Esophagus squamous epithelium (tissue), 5 donors: ENCODE results near the gene ITIH6. TPM values are rescaled to one million over a fixed set of nuclear protein-coding genes. Genes with fewer than 3 reads are reported as not detected.

Experiments
- DNase-seq: peaks from one replicate; lab custom pipeline; 2025; lab: John Stamatoyannopoulos, UW
- H3K27ac ChIP-seq, 4 donors: fragments of 200-600 bp; sonication (generic); one replicate each; pipeline ENCODE4 v1.5.1; 2016 to 2019; ENCODE audit warnings: mild to moderate bottlenecking in 1 of 4
- H3K27me3 ChIP-seq, 4 donors: fragments of 200-600 bp; sonication (generic); 1 replicate in 3 of 4; 2 replicates in 1 of 4; pipeline versions ENCODE4 v1.5.1 to v1.6.0; 2017 to 2021; ENCODE audit warnings: antibody characterized with exemption in 1 of 4
- H3K36me3 ChIP-seq, 3 donors: fragments of 200-600 bp; sonication (generic); one replicate each; pipeline ENCODE4 v1.5.1; 2016 to 2019
- H3K4me1 ChIP-seq, 3 donors: fragments of 200-600 bp; sonication (generic); one replicate each; pipeline ENCODE4 v1.5.1; 2017 to 2019
- H3K4me3 ChIP-seq, 4 donors: fragments of 200-600 bp; sonication (generic); 1 replicate in 3 of 4; 2 replicates in 1 of 4; pipeline ENCODE4 v1.5.1; 2016 to 2019; ENCODE audit warnings: mild to moderate bottlenecking in 2 of 4, moderate library complexity in 1 of 4
- H3K9me3 ChIP-seq, 3 donors: fragments of 200-600 bp; sonication (generic); one replicate each; pipeline ENCODE4 v1.5.1; 2016 to 2019
- CTCF ChIP-seq, 6 experiments: fragments of 450-650 bp in 4 of 6; fragments of 200-600 bp in 2 of 6; sonication (generic) in 2 of 6; IDR thresholded peaks; one replicate each; pipeline ENCODE4 v1.5.1; 2016 to 2019; ENCODE audit warnings: antibody characterized with exemption in 6 of 6, mild to moderate bottlenecking in 4 of 6, moderate library complexity in 4 of 6
- POLR2A ChIP-seq, 4 donors: fragments of 450-650 bp; IDR thresholded peaks; one replicate each; pipeline ENCODE4 v1.6.1; 2017; ENCODE audit warnings: antibody characterized with exemption in 4 of 4, mild to moderate bottlenecking in 4 of 4, moderate library complexity in 3 of 4
- WGBS, 2 donors: methylation state at CpG; one replicate each; pipeline ENCODE4 v1.1.5; 2018; 5-methylcytosine and 5-hydroxymethylcytosine counted together
- intact Hi-C: fragments of 100-400 bp; cut with DNase I; formaldehyde crosslinking; loops from one replicate; pipeline ENCODE4 v1.15.0; 2022
- total RNA-seq, 4 donors: library from RNA; depleted of rRNA; stranded (reverse); fragments of >200 nt; gene quantifications; one replicate each; pipeline ENCODE4 v1.1.0, GENCODE V29; 2016
- donor health status: DM: yes; HTN: yes; CAD: no.

ITIH6 gene
- total RNA-seq, 4 donors from 2014 or later: not detected

GRCh38 chrX:54826598-54826997, 28.5 kb upstream of the ITIH6 start:
- no peak for TF ChIP-seq POLR2A (IDR thresholded peaks at IDR 0.05)
- TF ChIP-seq CTCF (IDR thresholded peaks at IDR 0.05): no peak
- intact Hi-C loops: no loop called here
- H3K9me3 ChIP-seq: no peaks in the 10 kb centered on the region
- DNase-seq: no peak
- no peaks in the 10 kb centered on the region for H3K36me3 ChIP-seq
- WGBS, 2 donors: 64 to 78% methylated on average over 2 to 4 of the region's 4 CpGs
- H3K27ac ChIP-seq: no peak overlapping the region
- no peaks in the 10 kb centered on the region for H3K4me1 ChIP-seq
- no peaks in the 10 kb centered on the region for H3K27me3 ChIP-seq
- no peak overlapping the region for H3K4me3 ChIP-seq

- H3K4me1 ChIP-seq: no peaks in the 10 kb centered on the region
- H3K9me3 ChIP-seq: no peaks in the 10 kb centered on the region
- no peak for TF ChIP-seq POLR2A (IDR thresholded peaks at IDR 0.05)
- TF ChIP-seq CTCF (IDR thresholded peaks at IDR 0.05): no peak
- H3K27ac ChIP-seq: no peak overlapping the region
- intact Hi-C loops: no loop called here
- WGBS, 2 donors: 53 to 59% methylated on average over 6 to 8 of the region's 8 CpGs
- no peak overlapping the region for H3K4me3 ChIP-seq
- no peaks in the 10 kb centered on the region for H3K27me3 ChIP-seq
- DNase-seq: no peak
- no peaks in the 10 kb centered on the region for H3K36me3 ChIP-seq
Observed at GRCh38 chrX:54825716-54826438, 27.8 kb upstream of the ITIH6 start.

GRCh38 chrX:54824722-54825121, 26.7 kb upstream of the ITIH6 start:
- intact Hi-C loops: no loop called here
- Histone ChIP-seq H3K36me3 (no peaks in the 10 kb centered on the region), H3K4me3 (no peak overlapping the region), H3K9me3 (no peaks in the 10 kb centered on the region), H3K27ac (no peak overlapping the region), H3K4me1 (no peaks in the 10 kb centered on the region), H3K27me3 (no peaks in the 10 kb centered on the region)
- 67% methylated on average over 1 of the region's 8 CpGs; no CpG with 5 or more reads in 1 of the 2 donors for WGBS, 2 donors
- DNase-seq: no peak
- no peak for TF ChIP-seq POLR2A (IDR thresholded peaks at IDR 0.05)
- no peak for TF ChIP-seq CTCF (IDR thresholded peaks at IDR 0.05)

GRCh38 chrX:54824195-54824594, 26.1 kb upstream of the ITIH6 start:
- WGBS, 2 donors: 83% methylated on average over 1 of the region's 5 CpGs; no CpG with 5 or more reads in 1 of the 2 donors
- intact Hi-C loops: no loop called here
- Histone ChIP-seq H3K27me3 (no peaks in the 10 kb centered on the region), H3K4me1 (no peaks in the 10 kb centered on the region), H3K27ac (no peak overlapping the region), H3K36me3 (no peaks in the 10 kb centered on the region), H3K9me3 (no peaks in the 10 kb centered on the region), H3K4me3 (no peak overlapping the region)
- no peak for DNase-seq
- TF ChIP-seq CTCF (IDR thresholded peaks at IDR 0.05): no peak
- TF ChIP-seq POLR2A (IDR thresholded peaks at IDR 0.05): no peak

- Histone ChIP-seq H3K4me1 (no peaks in the 10 kb centered on the region), H3K4me3 (no peak overlapping the region), H3K9me3 (no peaks in the 10 kb centered on the region), H3K27ac (no peak overlapping the region), H3K27me3 (no peaks in the 10 kb centered on the region), H3K36me3 (peaks cover 0 to under 1% (median 0%) of the 10 kb centered on the region in 3 donors)
- intact Hi-C loops: no loop called here
- WGBS, 2 donors: 35 to 43% methylated on average over 1 to 2 of the region's 2 CpGs
- no peak for DNase-seq
- TF ChIP-seq POLR2A (IDR thresholded peaks at IDR 0.05): no peak
- no peak for TF ChIP-seq CTCF (IDR thresholded peaks at IDR 0.05)
Observed at GRCh38 chrX:54821310-54821709, 23.3 kb upstream of the ITIH6 start.
